GM19372 (cell line): ENCODE results near the gene PPIF.

Experiments used
- ATAC-seq: cut with Tn5 transposase; IDR thresholded peaks from one replicate; pipeline ENCODE4 v1.9.1; 2021; ENCODE audit warnings: mild to moderate bottlenecking, low read depth, moderate library complexity; ENCODE audit not compliant: unreplicated experiment

PPIF gene

GRCh38 chr10:79397575-79398303 is 50.5 kb downstream of the PPIF start:
- ATAC-seq, result no peak

GRCh38 chr10:79398642-79399041 is 51.4 kb downstream of the PPIF start:
- ATAC-seq, result no peak

DNA sequence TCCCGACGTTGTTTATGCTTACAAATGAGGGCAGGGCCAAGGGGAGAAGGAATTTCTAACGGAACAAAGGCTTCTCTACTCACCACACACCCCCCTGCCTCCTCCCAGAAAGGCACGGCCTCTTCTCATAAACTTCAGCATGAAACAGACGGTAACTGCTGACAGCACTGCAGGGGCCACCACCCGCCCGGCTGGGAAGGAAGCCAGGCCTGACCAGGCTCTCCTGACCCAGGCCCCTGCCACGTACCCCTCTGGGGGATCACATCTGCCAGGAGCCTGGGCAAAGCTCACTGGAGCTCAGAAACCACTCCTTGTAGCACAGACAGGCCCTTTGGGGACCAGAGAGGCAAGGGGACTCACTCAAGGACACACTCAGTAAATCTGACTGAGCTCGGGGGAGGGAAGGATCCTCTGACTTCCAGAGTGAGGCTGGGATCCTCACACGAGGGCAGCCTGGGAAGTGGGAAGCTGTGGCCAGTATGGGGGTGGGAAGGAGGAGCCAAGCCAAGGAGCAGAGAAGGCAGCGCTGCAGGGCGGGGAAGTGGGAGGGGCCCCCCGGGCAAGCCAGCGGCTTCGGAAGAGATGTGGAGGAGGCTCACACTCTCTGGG is 52.1 kb downstream of the PPIF start:
- no peak for ATAC-seq

GRCh38 chr10:79400146-79401004 is 53.1 kb downstream of the PPIF start:
- ATAC-seq, result no peak

DNA sequence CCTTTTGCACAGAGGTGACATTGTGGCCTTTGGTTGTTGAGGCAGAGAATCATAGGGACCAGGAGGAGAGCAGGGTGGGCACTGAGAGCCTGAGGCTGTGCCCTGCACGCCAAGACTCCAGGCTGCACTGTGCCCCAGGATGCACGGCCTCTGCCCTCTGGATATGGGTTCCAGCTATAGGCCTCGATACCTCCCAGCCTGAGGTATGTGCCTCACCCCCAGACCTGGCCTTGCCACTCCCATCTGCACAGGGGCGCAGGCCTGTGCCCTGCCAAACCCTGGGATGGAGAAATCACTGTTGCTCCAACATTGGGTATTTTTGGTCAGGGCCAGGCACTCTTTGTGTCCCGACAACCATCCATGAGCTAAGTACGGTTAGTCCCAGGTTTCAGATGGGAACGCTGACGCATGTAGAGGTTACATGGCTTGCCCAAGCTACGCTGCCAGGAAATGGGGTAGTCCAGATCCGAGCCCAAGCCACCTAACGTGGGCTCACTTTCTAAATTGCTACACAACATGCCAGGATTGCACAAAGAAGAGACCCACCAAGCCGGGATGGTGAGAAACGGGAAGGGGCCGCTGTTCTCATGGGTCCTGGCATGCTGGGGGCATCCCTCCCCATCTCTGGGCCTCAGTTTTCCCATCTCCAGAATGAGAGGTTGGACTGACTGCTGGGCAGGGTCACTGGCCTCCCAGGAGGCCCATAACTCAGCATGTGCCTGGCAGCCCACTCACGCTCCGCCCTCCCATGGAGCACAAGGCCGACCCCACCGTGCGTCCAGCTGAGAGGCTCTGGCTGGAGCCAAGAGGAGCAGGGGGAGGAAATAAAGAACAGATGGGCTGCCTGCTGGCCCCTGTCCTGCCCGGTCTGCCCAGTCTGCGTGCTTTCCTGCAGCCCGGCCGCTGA is 54.0 kb downstream of the PPIF start:
- ATAC-seq, result no peak

DNA sequence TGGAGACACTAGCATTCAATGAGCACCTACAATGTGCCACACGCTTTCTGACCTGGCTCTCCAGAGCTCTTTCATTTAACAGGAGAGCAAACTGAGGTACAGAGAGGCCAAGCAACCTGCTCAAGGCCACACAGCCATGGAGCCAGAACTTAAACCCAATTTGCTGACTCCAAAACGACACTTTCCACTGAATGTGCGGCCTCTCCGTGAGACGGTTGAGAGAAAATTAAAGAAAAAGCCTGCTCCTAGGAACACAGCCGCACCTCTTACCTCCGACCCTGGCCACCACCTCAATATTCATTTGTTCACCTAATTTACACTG is 55.3 kb downstream of the PPIF start:
- ATAC-seq, result no peak

DNA sequence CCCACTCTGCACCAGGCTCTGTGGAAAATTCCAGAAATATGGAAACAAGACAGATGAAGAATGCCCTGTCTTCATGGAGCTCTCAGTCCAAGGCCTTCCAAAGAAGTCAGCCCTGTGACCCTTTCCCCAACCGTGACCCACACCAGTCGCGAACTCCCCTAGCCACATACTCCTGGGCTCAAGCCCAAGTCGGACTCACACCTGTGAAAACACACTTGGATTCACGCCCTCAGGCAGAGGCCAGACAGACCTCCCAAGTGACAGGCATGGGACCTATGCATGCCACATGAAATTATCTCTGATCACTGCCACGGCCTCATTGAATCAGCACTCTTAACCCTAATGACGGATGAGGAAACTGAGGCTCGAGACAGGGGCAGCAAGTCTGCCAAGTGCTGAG is 55.7 kb downstream of the PPIF start:
- ATAC-seq, result no peak

DNA sequence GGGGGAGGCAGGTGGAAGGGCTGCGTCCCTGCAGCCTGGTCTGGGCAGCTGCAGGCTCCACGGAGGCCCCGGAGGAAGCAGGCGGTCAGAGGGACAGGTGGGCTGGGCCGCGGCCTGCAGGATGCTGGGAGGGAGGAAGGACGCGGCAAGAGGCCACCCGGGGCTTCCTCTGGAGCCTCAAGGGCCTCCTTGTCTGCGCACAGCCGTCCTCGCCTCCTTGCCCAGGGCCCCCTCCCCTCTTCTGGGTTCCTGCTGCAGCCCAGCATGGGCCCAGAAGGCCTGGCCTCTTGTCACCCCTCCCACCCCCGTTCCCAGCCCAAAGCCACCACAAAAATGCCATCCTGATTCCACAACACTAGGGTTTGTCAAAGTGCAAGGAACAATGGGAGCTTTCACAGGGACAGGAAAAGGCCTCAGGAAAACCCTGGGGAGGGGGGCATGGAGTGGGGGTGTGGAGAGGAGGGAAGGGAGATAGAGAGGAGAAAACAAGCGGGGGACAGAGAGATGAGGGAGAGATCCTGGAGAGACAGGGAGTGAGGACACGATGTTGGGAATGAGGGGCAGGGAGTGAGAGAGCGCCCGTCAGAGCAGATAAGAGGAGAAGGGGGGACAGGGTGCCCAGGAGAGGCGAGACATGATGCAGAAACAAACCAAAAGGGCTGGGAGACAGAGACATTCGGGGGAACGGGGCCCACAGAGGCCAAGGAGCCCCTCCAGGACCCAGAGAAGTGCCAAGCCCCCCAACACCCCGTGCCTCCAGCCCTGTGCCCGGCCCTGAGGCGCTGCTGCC is 56.4 kb downstream of the PPIF start:
- no peak for ATAC-seq

DNA sequence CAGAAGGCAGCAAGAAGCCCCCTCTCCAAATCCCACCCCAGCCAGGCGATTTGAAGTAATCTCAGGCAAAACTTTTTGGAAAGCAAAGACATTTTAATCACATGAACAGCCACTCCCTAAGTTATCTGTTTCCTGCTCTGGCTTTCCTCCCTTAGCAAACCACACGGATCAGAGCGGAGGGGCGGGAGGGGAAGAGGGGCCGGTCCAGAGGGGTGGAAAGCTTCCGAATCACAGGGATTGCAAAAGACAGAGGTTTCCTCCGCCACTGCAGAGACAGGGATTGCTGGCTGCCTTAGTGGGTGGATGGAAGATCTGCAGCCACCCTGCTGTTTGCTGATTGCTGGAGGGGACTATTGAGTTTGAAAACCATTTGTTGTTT is 57.0 kb downstream of the PPIF start:
- ATAC-seq, result no peak

DNA sequence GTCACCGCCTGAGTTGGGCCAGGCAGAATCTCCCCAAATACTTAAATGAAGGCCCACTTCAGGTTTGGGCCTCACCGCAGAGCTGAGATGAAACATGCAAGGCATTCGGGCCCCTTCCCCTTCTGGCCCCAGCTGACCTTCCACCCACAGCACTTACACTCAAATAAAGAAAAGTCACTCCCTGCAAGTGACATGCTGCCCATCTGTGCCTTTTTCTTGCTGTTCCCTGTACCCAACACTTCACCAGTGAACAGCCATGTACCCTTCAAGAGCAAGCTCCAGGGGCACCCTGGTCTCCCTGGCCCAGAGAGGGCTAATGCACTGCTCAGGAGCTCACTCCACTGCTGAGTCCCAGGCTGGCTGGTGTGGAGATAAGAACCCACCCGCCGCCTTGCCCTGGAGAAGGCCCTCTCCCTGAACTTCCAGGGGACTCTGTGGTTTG is 57.4 kb downstream of the PPIF start:
- no peak for ATAC-seq
